ENCODE results near the gene CST7. TPM values are rescaled to one million over a fixed set of nuclear protein-coding genes. Genes with fewer than 3 reads are reported as not detected.

Gene CST7
- total RNA-seq, 1 donor from 2014 or later = not detected

DNA sequence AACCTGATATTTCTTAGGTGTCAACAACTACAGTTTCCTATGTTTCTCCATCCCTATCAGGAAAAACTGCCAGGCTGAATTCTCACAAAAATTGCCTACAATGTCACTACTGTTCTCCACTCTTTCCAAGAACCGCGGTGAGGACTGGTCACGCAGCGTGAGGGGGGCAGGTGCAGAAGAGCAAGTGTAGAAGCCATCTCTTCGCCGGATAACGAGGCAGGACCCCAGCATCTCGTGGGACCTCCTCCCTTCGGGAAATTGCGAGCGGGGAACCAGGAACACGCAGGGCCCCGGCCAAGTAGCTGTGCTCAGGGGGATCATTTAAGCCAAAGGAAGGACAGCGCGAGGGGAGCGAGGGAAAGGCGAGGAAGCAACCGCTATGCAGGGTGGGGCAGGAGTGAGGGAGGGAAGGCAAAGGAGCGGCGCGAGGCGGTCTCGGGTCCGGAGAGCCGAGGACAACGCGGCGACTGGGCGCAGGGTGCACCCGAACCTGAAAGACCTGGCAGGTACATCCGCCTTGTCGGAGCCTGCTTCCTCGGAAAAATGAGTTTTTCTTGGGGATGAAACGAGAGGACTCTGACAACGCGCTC lies 42.9 kb downstream of the CST7 start:
- peak; percentile 49 for DNase-seq
- H3K4me3 Mint-ChIP-seq (ENCODE audit: unreplicated experiment) = peak overlapping the region; percentile 92
- peaks cover 7% of the 10 kb centered on the region for H3K9me3 Mint-ChIP-seq (ENCODE audit: unreplicated experiment)
- peaks cover 36% of the 10 kb centered on the region for H3K4me1 Mint-ChIP-seq (ENCODE audit: low read depth, unreplicated experiment)
- no peaks in the 10 kb centered on the region for H3K36me3 Mint-ChIP-seq (ENCODE audit: unreplicated experiment)
- TF ChIP-seq, protein P1, sequence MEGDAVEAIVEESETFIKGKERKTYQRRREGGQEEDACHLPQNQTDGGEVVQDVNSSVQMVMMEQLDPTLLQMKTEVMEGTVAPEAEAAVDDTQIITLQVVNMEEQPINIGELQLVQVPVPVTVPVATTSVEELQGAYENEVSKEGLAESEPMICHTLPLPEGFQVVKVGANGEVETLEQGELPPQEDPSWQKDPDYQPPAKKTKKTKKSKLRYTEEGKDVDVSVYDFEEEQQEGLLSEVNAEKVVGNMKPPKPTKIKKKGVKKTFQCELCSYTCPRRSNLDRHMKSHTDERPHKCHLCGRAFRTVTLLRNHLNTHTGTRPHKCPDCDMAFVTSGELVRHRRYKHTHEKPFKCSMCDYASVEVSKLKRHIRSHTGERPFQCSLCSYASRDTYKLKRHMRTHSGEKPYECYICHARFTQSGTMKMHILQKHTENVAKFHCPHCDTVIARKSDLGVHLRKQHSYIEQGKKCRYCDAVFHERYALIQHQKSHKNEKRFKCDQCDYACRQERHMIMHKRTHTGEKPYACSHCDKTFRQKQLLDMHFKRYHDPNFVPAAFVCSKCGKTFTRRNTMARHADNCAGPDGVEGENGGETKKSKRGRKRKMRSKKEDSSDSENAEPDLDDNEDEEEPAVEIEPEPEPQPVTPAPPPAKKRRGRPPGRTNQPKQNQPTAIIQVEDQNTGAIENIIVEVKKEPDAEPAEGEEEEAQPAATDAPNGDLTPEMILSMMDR (IDR thresholded peaks at IDR 0.05; ENCODE audit: partially characterized antibody, unreplicated experiment) = no peak
- H3K27me3 Mint-ChIP-seq (ENCODE audit: unreplicated experiment) = peaks cover 6% of the 10 kb centered on the region
- H3K27ac Mint-ChIP-seq (ENCODE audit: unreplicated experiment) = peak overlapping the region; percentile 83

DNA sequence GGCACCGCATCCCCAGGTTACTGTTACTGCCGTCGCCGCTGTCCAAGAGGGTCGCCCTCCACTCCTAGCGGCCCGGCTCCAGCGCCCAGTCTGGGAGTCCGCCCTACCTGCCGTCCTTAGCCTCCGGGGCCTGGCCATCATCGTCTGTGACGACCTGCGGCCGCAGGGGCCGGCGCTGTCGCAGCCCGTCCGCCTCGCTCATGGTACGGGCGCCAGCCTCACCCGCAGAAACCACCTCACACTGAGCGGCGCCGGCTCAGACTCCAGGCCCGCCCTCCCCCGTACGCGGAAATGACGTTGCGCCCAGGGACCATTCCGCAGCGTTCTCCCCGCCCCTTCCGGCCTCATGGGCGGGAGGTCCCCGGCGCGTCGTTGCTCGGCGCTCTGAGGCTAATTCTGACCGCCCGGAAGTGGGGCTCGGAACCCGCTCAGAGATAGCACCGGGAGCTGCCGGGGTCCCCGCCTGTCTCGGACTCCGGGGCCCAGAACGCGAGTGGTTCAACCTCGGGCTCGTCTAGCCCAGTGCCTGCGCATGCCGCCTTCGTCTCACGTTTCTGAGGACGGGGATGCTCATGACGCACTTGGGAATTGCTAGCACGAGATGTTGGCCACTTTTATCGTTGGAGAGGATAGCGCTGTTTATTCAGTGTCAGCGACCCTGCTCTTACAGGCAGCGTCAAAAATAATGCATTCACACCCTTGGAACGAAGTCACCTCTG lies 43.6 kb downstream of the CST7 start, which contains the start of gene APMAP:
TSS of gene APMAP (minus strand) at position 265 of the 719 bp plus-strand sequence. CDS start at position 202, 63 bp downstream.
- peaks cover 35% of the 10 kb centered on the region for H3K4me1 Mint-ChIP-seq (ENCODE audit: low read depth, unreplicated experiment)
- H3K27me3 Mint-ChIP-seq (ENCODE audit: unreplicated experiment) = peaks cover 6% of the 10 kb centered on the region
- TF ChIP-seq, protein P1 (IDR thresholded peaks at IDR 0.05; ENCODE audit: partially characterized antibody, unreplicated experiment) = no peak

DNA sequence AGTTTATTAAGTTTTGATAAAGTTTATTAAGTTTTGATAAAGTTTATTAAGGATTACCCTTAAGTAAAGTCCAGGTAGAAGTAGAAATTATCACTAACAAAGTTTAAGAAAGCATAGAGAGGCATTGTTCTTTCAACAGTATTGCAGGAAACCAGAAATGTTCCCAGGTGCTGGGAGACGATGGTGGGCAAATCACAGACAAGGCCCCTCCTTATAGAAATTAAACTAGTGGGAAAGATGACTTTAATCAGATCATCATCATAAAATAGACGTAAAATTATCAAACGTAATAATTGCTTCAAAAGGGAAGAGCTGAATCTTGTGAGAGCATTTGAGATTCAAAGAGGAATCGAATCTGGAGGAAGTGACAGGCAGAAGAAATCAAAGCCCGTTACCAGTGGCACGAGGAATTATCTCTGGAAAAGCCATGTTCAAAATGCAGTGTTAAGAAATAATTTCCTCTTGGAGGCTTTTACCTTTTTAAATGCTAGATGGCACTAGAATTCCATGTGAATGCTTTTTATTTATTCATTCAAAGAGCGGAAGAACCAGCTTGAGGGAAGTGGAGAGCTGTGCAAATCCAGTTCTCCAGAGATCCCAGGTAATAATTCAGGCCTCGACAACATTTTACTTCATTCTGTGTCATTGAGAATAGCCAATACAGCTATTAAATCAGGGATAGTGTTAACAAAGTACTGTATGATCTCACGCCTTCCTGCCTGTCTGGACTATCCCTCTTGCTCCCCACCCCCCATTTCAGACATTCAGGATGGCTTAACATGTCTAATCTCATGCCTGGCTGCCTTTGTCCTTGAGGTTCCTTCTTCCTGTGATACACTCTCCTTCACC lies 44.5 kb downstream of the CST7 start:
- TF ChIP-seq, protein P1 (IDR thresholded peaks at IDR 0.05; ENCODE audit: partially characterized antibody, unreplicated experiment) = no peak
- Mint-ChIP-seq H3K9me3 (ENCODE audit: unreplicated experiment) (peaks cover 7% of the 10 kb centered on the region), H3K36me3 (ENCODE audit: unreplicated experiment) (no peaks in the 10 kb centered on the region), H3K4me3 (ENCODE audit: unreplicated experiment) (peak overlapping the region; percentile 92), H3K27ac (ENCODE audit: unreplicated experiment) (no peak overlapping the region), H3K4me1 (ENCODE audit: low read depth, unreplicated experiment) (peaks cover 27% of the 10 kb centered on the region), H3K27me3 (ENCODE audit: unreplicated experiment) (peaks cover 6% of the 10 kb centered on the region)
- no peak for DNase-seq

More for the DNA sequence above, 43.6 kb downstream of the CST7 start, which contains the start of gene APMAP:
- peak; percentile 98 for DNase-seq
- peak within 1 kb of the TSS; percentile 83 for H3K27ac Mint-ChIP-seq (ENCODE audit: unreplicated experiment)
- H3K4me3 Mint-ChIP-seq (ENCODE audit: unreplicated experiment) = peak within 1 kb of the TSS; percentile 92
- no peaks in the 10 kb centered on the region for H3K36me3 Mint-ChIP-seq (ENCODE audit: unreplicated experiment)
- peaks cover 7% of the 10 kb centered on the region for H3K9me3 Mint-ChIP-seq (ENCODE audit: unreplicated experiment)

DNA sequence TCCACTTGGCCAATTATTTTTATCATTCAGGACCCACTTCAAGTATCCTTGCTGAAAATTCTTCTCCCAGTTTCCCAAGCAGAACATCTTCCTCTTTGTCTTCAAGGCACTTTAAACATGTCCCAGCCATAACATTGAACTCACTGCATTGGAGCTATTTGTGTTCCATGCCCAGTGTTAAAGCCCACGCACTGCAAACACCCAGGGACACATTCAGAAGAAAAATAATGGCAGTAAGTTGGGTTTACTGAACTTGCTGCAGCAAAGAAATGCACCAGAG lies 45.1 kb downstream of the CST7 start:
- Mint-ChIP-seq H3K27ac (ENCODE audit: unreplicated experiment) (no peak overlapping the region), H3K4me3 (ENCODE audit: unreplicated experiment) (peak overlapping the region; percentile 67), H3K4me1 (ENCODE audit: low read depth, unreplicated experiment) (peaks cover 24% of the 10 kb centered on the region), H3K9me3 (ENCODE audit: unreplicated experiment) (peaks cover 7% of the 10 kb centered on the region), H3K36me3 (ENCODE audit: unreplicated experiment) (no peaks in the 10 kb centered on the region), H3K27me3 (ENCODE audit: unreplicated experiment) (peaks cover 6% of the 10 kb centered on the region)
- DNase-seq = no peak
- TF ChIP-seq, protein P1 (IDR thresholded peaks at IDR 0.05; ENCODE audit: partially characterized antibody, unreplicated experiment) = no peak

Measured in glutamatergic neuron (in vitro differentiated cells).